Measurements from ENCODE around the gene TSPAN18. TPM values are rescaled to one million over a fixed set of nuclear protein-coding genes. Genes with fewer than 3 reads are reported as not detected.

Gene TSPAN18
- total and polyA plus RNA-seq, 2 of the 8 experiments (the other 6 are each of a cell fraction or from before 2014, with no cell fraction given), result 5.2 to 10.2 TPM

GRCh38 chr11:44813401-44813800 is 86.6 kb downstream of the TSPAN18 start:
- Histone ChIP-seq H3K27me3 (replicated peaks in 1 of 4; ENCODE audit: control insufficient read depth in 3 of 4, extremely low read depth in 1 of 4, insufficient read depth in 3 of 4, low read length in 3 of 4) (no peaks in the 10 kb centered on the region), H2BK20ac (ENCODE audit: low read length) (no peak overlapping the region), H3K36me3 (ENCODE audit: control insufficient read depth in 2 of 4, insufficient read depth in 4 of 4, low read length in 3 of 4) (no peaks in the 10 kb centered on the region), H3K4me2 (ENCODE audit: insufficient read depth in 1 of 2, low read depth in 2 of 2, low read length in 2 of 2) (no peak overlapping the region), H2BK15ac (ENCODE audit: low read length) (no peak overlapping the region), H3K79me2 (ENCODE audit: control insufficient read depth in 1 of 2, insufficient read depth in 2 of 2, low read length in 2 of 2) (no peaks in the 10 kb centered on the region), H3K27ac (ENCODE audit: low read depth, low read length) (no peak overlapping the region), H3K9ac (replicated peaks in 1 of 4; ENCODE audit: extremely low read depth in 1 of 4, low read depth in 3 of 4, low read length in 3 of 4) (no peak overlapping the region), H3K23me2 (ENCODE audit: low read depth, low read length) (no peaks in the 10 kb centered on the region), H3K23ac (ENCODE audit: insufficient read length) (no peak overlapping the region), H2AFZ (ENCODE audit: low read length) (no peak overlapping the region), H3K18ac (ENCODE audit: extremely low read depth, low read length) (no peak overlapping the region), H2AK5ac (ENCODE audit: low read depth, low read length) (no peak overlapping the region), H3K56ac (replicated peaks; ENCODE audit: insufficient read length, low read depth, low read length) (no peak overlapping the region), H2BK120ac (replicated peaks; ENCODE audit: low read depth, low read length) (no peak overlapping the region), H3K14ac (ENCODE audit: insufficient read length) (no peak overlapping the region), H3K4ac (replicated peaks; ENCODE audit: insufficient read length, low read depth, low read length) (no peak overlapping the region), H2BK12ac (ENCODE audit: low read depth, low read length) (no peak overlapping the region), H4K91ac (replicated peaks; ENCODE audit: insufficient read length, low read length) (no peak overlapping the region), H3K4me1 (replicated peaks in 1 of 4; ENCODE audit: control insufficient read depth in 3 of 4, insufficient read depth in 4 of 4, low read length in 3 of 4) (no peaks in the 10 kb centered on the region), H4K20me1 (replicated peaks in 1 of 2; ENCODE audit: control insufficient read depth in 1 of 2, insufficient read depth in 2 of 2, low read length in 2 of 2) (no peaks in the 10 kb centered on the region), H4K5ac (ENCODE audit: insufficient read length, low read depth, low read length) (no peak overlapping the region), H2BK5ac (ENCODE audit: low read depth, low read length) (no peak overlapping the region), H3K79me1 (ENCODE audit: low read depth, low read length) (no peaks in the 10 kb centered on the region), H3K4me3 (ENCODE audit: extremely low read depth in 1 of 4, insufficient read depth in 2 of 4, low read depth in 3 of 4, low read length in 4 of 4) (no peak overlapping the region), H3K9me3 (ENCODE audit: insufficient read depth in 2 of 2, low read depth in 1 of 2, low read length in 1 of 2) (no peaks in the 10 kb centered on the region), H4K8ac (ENCODE audit: extremely low read depth, insufficient read depth, low read length) (no peak overlapping the region)
- no peak for FAIRE-seq
- TF ChIP-seq CHD2 (IDR thresholded peaks at IDR 0.05; ENCODE audit: low read length) (no peak), BRCA1 (IDR thresholded peaks at IDR 0.05; ENCODE audit: low read depth, low read length) (no peak), SIRT6 (IDR thresholded peaks at IDR 0.05; ENCODE audit: low read length) (no peak), SIX5 (IDR thresholded peaks at IDR 0.05; ENCODE audit: low read depth, low read length) (no peak), MAX (IDR thresholded peaks at IDR 0.05) (no peak), GTF2F1 (IDR thresholded peaks at IDR 0.05; ENCODE audit: borderline replicate concordance, low read depth, low read length) (no peak), FOSL1 (IDR thresholded peaks at IDR 0.05; ENCODE audit: insufficient read depth, low read depth, low read length) (no peak), CREB1 (IDR thresholded peaks at IDR 0.05) (no peak)
- ChIA-PET POLR2A (ENCODE audit: partially characterized antibody) (no interaction called here), CTCF (ENCODE audit: partially characterized antibody) (interaction anchor here (1.2 kb wide), 1 partner anchor 192 kb away, joined by 3 read pairs; no protein-coding TSS in a partner anchor)
- no peak for DNase-seq (ENCODE audit: low read depth in 1 of 2, low spot score in 2 of 2)
- WGBS, 2 experiments (ENCODE audit: extremely low coverage in 1 of 2, insufficient coverage in 1 of 2, insufficient read length in 1 of 2, insufficient replicate concordance in 2 of 2, low coverage in 1 of 2, low lambda C conversion rate in 2 of 2, missing lambda C conversion rate in 1 of 2), result 81% methylated on average over 4 of the region's 4 CpGs; no CpG with 5 or more reads in 1 of the 2 experiments
